Measurements from ENCODE around the gene CLEC20A. TPM values are rescaled to one million over a fixed set of nuclear protein-coding genes. Genes with fewer than 3 reads are reported as not detected.
A peak's percentile ranks its signal among the peaks of the same experiment; 100 is the strongest.

The CLEC20A gene
- total and polyA plus RNA-seq, 2 experiments from 2014 or later = not detected

GRCh38 chr1:178461701-178462100, 35.1 kb downstream of the CLEC20A start:
- Mint-ChIP-seq H3K27ac (peak overlapping the region; percentile 56), H3K36me3 (ENCODE audit: low read depth) (peaks cover 26% of the 10 kb centered on the region), H3K9me3 (no peaks in the 10 kb centered on the region), H3K27me3 (ENCODE audit: insufficient read depth, low read depth, poor library complexity) (no peaks in the 10 kb centered on the region), H3K4me1 (peaks cover 7% of the 10 kb centered on the region), H3K4me3 (no peak overlapping the region)
- Histone ChIP-seq H4K20me1 (replicated peaks; ENCODE audit: insufficient read depth) (no peaks in the 10 kb centered on the region), H3K4me1 (ENCODE audit: insufficient read depth) (peaks cover 14% of the 10 kb centered on the region; the same call in 1 of the 2 replicates), H3K36me3 (ENCODE audit: insufficient read depth) (peaks cover 3% of the 10 kb centered on the region), H3F3A (replicated peaks; ENCODE audit: low read depth) (no peaks in the 10 kb centered on the region), H3K27ac (ENCODE audit: low read depth) (peak overlapping the region; percentile 1; the same call in 1 of the 2 replicates), H3K4me3 (no peak overlapping the region), H3K4me2 (no peak overlapping the region), H3K79me2 (replicated peaks; ENCODE audit: insufficient read depth) (no peaks in the 10 kb centered on the region), H2AFZ (no peak overlapping the region), H3K27me3 (ENCODE audit: insufficient read depth) (no peaks in the 10 kb centered on the region), H3K9me2 (ENCODE audit: insufficient read depth) (no peaks in the 10 kb centered on the region)
- DNase-seq (ENCODE audit: low spot score) (no peak), ATAC-seq (no peak)
- TF ChIP-seq EZH2 (IDR thresholded peaks at IDR 0.05; ENCODE audit: low read depth, unreplicated experiment) = no peak
- TF ChIP-seq STAT1 (IDR thresholded peaks at IDR 0.05; ENCODE audit: unreplicated experiment) = no peak
- no peak for TF ChIP-seq REST (IDR thresholded peaks at IDR 0.05; ENCODE audit: unreplicated experiment)
- TF ChIP-seq ZNF114 (CRISPR knock-in tag; IDR thresholded peaks at IDR 0.05) = no peak
- TF ChIP-seq JUNB (IDR thresholded peaks at IDR 0.05; ENCODE audit: unreplicated experiment) = no peak
- no peak for TF ChIP-seq NANOG (IDR thresholded peaks at IDR 0.05; ENCODE audit: borderline replicate concordance)
- no peak for TF ChIP-seq EZH2phosphoT487 (IDR thresholded peaks at IDR 0.05; ENCODE audit: unreplicated experiment)
- no peak for TF ChIP-seq CTCF (conservative IDR thresholded peaks at IDR 0.05; ENCODE audit: low read depth in 2 of 2)
- TF ChIP-seq POLR2AphosphoS5 (IDR thresholded peaks at IDR 0.05; ENCODE audit: low read depth) = no peak
- TF ChIP-seq CREB1 (CRISPR knock-in tag; IDR thresholded peaks at IDR 0.05; ENCODE audit: low read depth) = no peak
- no peak for TF ChIP-seq ZNF462 (CRISPR knock-in tag; IDR thresholded peaks at IDR 0.05)
- no peak for TF ChIP-seq ZNF331 (CRISPR knock-in tag; IDR thresholded peaks at IDR 0.05; ENCODE audit: low read depth)
- no peak for TF ChIP-seq ETS1 (IDR thresholded peaks at IDR 0.05)

Data from GM23338 (cell line).